ENCODE results near the gene SLC44A3.

The SLC44A3 gene

GRCh38 chr1:94795434-94795833 is 24.7 kb upstream of the SLC44A3 start:
- no peak overlapping the region for H3K27ac ChIP-seq (ENCODE audit: extremely low read depth, low read depth, low read length)
- H3K4me1 ChIP-seq (ENCODE audit: control insufficient read depth, insufficient read depth, low read length): no peaks in the 10 kb centered on the region
- H3K9me3 ChIP-seq (ENCODE audit: control insufficient read depth, insufficient read depth, low read depth, low read length): no peaks in the 10 kb centered on the region
- POLR2A ChIA-PET: no interaction called here
- no peaks in the 10 kb centered on the region for H3K36me3 ChIP-seq (ENCODE audit: control insufficient read depth in 2 of 2, insufficient read depth in 1 of 2, low read length in 2 of 2)
- TF ChIP-seq, protein P1, sequence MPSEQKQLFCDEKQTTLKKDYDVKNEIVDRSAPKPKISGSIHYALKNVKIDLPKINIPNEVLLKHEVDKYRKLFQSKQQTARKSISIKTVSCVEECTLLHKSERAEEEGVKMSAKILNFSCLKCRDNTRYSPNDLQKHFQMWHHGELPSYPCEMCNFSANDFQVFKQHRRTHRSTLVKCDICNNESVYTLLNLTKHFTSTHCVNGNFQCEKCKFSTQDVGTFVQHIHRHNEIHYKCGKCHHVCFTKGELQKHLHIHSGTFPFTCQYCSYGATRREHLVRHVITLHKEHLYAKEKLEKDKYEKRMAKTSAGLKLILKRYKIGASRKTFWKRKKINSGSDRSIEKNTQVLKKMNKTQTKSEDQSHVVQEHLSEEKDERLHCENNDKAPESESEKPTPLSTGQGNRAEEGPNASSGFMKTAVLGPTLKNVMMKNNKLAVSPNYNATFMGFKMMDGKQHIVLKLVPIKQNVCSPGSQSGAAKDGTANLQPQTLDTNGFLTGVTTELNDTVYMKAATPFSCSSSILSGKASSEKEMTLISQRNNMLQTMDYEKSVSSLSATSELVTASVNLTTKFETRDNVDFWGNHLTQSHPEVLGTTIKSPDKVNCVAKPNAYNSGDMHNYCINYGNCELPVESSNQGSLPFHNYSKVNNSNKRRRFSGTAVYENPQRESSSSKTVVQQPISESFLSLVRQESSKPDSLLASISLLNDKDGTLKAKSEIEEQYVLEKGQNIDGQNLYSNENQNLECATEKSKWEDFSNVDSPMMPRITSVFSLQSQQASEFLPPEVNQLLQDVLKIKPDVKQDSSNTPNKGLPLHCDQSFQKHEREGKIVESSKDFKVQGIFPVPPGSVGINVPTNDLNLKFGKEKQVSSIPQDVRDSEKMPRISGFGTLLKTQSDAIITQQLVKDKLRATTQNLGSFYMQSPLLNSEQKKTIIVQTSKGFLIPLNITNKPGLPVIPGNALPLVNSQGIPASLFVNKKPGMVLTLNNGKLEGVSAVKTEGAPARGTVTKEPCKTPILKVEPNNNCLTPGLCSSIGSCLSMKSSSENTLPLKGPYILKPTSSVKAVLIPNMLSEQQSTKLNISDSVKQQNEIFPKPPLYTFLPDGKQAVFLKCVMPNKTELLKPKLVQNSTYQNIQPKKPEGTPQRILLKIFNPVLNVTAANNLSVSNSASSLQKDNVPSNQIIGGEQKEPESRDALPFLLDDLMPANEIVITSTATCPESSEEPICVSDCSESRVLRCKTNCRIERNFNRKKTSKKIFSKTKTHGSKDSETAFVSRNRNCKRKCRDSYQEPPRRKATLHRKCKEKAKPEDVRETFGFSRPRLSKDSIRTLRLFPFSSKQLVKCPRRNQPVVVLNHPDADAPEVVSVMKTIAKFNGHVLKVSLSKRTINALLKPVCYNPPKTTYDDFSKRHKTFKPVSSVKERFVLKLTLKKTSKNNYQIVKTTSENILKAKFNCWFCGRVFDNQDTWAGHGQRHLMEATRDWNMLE (tag by site-specific recombination; conservative IDR thresholded peaks at IDR 0.05; ENCODE audit: low read depth): no peak
- TF ChIP-seq YY1 (tag by site-specific recombination; IDR thresholded peaks at IDR 0.05) (no peak), KLF1 (tag by site-specific recombination; IDR thresholded peaks at IDR 0.05) (no peak), SALL2 (tag by site-specific recombination; IDR thresholded peaks at IDR 0.05; ENCODE audit: borderline replicate concordance) (no peak), HOXC10 (CRISPR knock-in tag; IDR thresholded peaks at IDR 0.05) (no peak), ZNF837 (tag by site-specific recombination; IDR thresholded peaks at IDR 0.05) (no peak), ZNF621 (tag by site-specific recombination; IDR thresholded peaks at IDR 0.05) (no peak), TCF7L2 (IDR thresholded peaks at IDR 0.05; ENCODE audit: borderline replicate concordance, low read depth, low read length) (no peak), ZNF211 (tag by site-specific recombination; IDR thresholded peaks at IDR 0.05; ENCODE audit: low read depth) (no peak)
- TF ChIP-seq, protein P2, sequence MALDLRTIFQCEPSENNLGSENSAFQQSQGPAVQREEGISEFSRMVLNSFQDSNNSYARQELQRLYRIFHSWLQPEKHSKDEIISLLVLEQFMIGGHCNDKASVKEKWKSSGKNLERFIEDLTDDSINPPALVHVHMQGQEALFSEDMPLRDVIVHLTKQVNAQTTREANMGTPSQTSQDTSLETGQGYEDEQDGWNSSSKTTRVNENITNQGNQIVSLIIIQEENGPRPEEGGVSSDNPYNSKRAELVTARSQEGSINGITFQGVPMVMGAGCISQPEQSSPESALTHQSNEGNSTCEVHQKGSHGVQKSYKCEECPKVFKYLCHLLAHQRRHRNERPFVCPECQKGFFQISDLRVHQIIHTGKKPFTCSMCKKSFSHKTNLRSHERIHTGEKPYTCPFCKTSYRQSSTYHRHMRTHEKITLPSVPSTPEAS (tag by site-specific recombination; IDR thresholded peaks at IDR 0.05): no peak
- H3K4me3 ChIP-seq (ENCODE audit: low read depth, low read length): no peak overlapping the region
- CTCF ChIA-PET: interaction anchor here (1.3 to 2.3 kb wide), 2 partner anchors 10 to 274 kb away, joined by 7 to 8 read pairs; no protein-coding TSS in a partner anchor

- 0 out of 2 replicates have a peak, but pooled peaks cover under 1% of the 10 kb centered on the region for H3K4me1 ChIP-seq (ENCODE audit: control insufficient read depth, insufficient read depth, low read length)
- no peak overlapping the region for H3K27ac ChIP-seq (ENCODE audit: extremely low read depth, low read depth, low read length)
- H3K4me3 ChIP-seq (ENCODE audit: low read depth, low read length): no peak overlapping the region
- ChIA-PET CTCF (interaction anchor here (1.1 to 2.3 kb wide), 4 partner anchors 9 to 275 kb away, joined by 3 to 8 read pairs (median 6); no protein-coding TSS in a partner anchor), POLR2A (no interaction called here)
- TF ChIP-seq ZNF830 (tag by site-specific recombination; IDR thresholded peaks at IDR 0.05; ENCODE audit: low read depth) (no peak), YY2 (tag by site-specific recombination; IDR thresholded peaks at IDR 0.05) (no peak), ZNF211 (tag by site-specific recombination; IDR thresholded peaks at IDR 0.05; ENCODE audit: low read depth) (no peak), ZNF114 (tag by site-specific recombination; IDR thresholded peaks at IDR 0.05) (no peak), ZBTB8A (tag by site-specific recombination; IDR thresholded peaks at IDR 0.05) (no peak), SP7 (tag by site-specific recombination; IDR thresholded peaks at IDR 0.05) (no peak), ZNF610 (tag by site-specific recombination; IDR thresholded peaks at IDR 0.05; ENCODE audit: borderline replicate concordance) (no peak)
- TF ChIP-seq, protein P3, sequence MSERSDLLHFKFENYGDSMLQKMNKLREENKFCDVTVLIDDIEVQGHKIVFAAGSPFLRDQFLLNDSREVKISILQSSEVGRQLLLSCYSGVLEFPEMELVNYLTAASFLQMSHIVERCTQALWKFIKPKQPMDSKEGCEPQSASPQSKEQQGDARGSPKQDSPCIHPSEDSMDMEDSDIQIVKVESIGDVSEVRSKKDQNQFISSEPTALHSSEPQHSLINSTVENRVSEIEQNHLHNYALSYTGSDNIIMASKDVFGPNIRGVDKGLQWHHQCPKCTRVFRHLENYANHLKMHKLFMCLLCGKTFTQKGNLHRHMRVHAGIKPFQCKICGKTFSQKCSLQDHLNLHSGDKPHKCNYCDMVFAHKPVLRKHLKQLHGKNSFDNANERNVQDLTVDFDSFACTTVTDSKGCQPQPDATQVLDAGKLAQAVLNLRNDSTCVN (tag by site-specific recombination; optimal IDR thresholded peaks at IDR 0.05): no peak
- TF ChIP-seq, protein P4, sequence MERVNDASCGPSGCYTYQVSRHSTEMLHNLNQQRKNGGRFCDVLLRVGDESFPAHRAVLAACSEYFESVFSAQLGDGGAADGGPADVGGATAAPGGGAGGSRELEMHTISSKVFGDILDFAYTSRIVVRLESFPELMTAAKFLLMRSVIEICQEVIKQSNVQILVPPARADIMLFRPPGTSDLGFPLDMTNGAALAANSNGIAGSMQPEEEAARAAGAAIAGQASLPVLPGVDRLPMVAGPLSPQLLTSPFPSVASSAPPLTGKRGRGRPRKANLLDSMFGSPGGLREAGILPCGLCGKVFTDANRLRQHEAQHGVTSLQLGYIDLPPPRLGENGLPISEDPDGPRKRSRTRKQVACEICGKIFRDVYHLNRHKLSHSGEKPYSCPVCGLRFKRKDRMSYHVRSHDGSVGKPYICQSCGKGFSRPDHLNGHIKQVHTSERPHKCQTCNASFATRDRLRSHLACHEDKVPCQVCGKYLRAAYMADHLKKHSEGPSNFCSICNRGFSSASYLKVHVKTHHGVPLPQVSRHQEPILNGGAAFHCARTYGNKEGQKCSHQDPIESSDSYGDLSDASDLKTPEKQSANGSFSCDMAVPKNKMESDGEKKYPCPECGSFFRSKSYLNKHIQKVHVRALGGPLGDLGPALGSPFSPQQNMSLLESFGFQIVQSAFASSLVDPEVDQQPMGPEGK (tag by site-specific recombination; IDR thresholded peaks at IDR 0.05): no peak
- TF ChIP-seq, protein P5, sequence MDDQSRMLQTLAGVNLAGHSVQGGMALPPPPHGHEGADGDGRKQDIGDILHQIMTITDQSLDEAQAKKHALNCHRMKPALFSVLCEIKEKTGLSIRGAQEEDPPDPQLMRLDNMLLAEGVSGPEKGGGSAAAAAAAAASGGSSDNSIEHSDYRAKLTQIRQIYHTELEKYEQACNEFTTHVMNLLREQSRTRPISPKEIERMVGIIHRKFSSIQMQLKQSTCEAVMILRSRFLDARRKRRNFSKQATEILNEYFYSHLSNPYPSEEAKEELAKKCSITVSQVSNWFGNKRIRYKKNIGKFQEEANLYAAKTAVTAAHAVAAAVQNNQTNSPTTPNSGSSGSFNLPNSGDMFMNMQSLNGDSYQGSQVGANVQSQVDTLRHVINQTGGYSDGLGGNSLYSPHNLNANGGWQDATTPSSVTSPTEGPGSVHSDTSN (CRISPR knock-in tag; IDR thresholded peaks at IDR 0.05): no peak
- no peaks in the 10 kb centered on the region for H3K9me3 ChIP-seq (ENCODE audit: control insufficient read depth, insufficient read depth, low read depth, low read length)
- no peaks in the 10 kb centered on the region for H3K36me3 ChIP-seq (ENCODE audit: control insufficient read depth in 2 of 2, insufficient read depth in 1 of 2, low read length in 2 of 2)
Measured at GRCh38 chr1:94796266-94796665, 23.9 kb upstream of the SLC44A3 start.
